HG03095 (cell line): ENCODE data around the gene FUS.
"Not testable (repeated sequence)": the region's sequence is repeated elsewhere in the genome, so short reads cannot be mapped to it uniquely, and the experiment has no call there.

Experiments used
- ATAC-seq: cut with Tn5 transposase; IDR thresholded peaks from one replicate; pipeline ENCODE4 v1.9.1; 2021; ENCODE audit warnings: moderate library complexity; ENCODE audit not compliant: unreplicated experiment

Gene FUS

DNA sequence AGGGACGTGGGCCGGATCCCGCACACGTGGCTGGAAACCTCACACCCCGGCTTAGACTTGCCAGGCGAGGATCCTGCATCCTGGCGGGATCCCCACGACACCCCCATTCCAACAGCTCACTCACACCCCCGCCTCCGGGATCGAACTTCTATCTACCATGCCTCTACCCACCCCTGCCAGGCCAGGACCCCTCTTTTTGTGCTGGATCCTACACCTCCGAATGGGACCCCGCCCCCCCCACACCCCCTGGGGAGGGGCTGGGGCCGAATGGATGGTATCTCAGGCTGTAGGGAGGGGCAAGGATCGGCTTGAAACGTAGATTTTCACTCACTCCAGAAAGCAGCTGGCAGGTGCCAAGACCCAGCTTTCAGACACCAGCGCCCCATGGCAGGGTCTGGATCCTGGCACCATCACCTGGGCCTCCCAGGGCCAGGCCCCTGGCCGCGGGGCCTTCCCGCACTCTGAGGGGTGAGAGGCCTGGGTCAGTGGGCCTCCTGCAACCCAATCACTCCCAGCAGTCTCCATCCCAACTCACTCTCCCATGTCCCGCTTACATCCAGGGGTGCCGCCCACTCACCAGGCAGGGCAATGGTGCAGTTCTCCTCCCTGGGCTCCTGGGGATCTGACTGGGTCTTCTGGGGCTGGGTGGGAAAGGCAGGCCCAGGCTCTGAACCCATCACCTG, 36.8 kb upstream of the FUS start:
- no peak for ATAC-seq

DNA sequence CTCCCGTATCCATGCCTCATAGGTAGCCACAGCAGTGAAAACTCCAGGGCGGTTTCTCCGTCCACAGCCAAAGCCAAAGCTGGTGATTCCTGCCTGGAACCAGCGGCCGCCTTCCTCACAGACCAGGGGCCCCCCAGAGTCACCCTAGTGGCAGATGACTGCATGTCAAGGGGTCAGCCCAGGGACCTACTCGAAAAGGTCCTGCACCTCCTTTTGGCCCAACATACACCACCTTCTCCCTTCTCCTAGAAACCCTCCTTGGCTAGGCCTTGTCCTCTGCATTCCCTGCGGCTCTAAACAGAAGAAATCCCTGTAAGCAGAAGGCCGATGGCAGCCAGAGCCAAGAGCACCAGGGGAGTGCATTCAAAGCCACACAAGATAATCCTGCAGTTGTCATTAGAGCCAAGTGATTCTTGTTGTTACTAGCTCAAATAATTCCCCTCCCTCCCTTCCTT, 36.2 kb upstream of the FUS start:
- no peak for ATAC-seq

DNA sequence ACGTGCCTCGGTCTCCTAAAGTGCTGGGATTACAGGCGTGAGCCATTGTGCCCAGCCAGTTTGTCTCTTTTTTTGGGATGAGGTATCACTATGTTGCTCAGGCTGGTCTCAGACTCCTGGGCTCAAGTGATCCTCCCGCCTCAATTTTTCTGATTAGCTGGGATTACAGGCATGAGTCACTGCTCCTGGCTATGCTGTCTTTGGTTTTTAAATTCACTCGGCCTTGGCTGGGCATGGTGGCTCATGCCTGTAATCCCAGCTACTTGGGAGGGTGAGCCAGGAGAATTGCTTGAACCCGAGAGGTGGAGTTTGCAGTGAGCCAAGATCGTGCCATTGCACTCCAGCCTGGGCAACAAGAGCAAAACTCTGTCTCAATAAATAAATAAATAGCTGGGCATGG, 35.5 kb upstream of the FUS start:
- ATAC-seq = not testable (repeated sequence)

DNA sequence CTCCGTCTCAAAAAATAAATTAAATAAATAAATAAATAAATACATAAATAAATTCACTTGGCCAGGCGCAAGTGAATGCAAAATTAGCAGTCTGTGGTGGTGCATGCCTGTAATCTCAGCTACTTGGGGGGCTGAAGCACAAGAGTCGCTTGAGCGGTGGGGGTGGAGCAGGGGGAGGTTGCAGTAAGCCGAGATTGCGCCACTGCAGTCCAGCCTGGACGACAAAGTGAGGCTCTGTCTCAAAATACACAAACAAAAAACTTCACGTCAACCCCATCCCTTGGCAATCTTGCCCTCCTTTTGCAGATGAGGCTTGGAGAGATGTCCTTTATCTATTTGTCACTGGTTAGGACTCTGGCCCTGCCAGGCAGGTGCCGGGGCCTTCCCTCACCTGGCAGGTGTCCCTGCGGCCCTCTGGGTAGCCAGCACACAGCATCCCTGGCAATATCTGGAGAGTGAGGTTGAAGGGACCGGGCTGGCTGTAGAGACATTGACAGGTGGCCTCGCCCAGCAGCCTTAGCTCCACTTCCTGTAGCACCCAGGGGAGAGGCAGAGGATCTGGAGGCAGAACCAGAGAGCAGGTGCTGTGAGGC, 34.4 kb upstream of the FUS start:
- ATAC-seq = no peak

DNA sequence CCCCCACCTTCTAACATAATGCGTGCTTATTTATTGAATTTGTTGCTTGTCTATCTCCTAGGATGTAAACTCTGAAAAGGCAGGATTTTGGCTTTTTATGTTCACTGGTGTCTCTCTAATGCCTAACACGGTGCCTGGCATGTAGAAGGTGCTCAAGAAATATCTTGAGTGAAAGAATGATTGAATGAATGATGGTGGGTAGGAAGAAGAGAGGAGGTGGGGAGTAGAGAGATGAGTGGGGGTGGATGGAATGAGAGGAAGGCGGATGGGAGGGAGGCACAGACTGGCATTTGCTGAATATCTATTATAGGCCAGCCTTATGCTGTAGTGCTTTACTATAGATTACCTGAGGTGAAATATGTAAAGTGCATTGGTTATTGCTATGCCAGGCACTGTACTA, 32.4 kb upstream of the FUS start:
- no peak for ATAC-seq

DNA sequence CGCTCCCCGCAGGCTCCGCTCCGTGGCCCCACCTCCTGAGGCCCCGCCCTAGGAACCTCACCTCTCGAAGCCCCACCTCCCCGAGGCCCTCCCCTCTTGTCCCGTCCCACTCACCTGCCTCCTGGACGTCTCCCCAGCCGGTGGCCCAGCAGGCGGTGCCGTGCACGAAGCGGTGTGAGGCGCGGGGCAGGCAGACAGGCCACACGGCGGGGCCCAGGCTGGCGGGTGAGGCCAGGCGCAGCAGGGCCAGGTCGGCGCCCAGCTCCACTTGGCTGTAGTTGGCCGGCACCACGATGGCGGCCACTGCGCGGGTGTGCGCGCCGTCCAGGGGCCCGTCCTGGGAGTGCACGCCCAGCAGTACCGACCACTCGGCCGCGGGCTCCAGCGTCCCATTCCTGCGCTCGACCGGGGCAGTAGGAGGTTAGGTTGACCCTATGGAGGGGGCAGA, 31.6 kb upstream of the FUS start:
- ATAC-seq = no peak

DNA sequence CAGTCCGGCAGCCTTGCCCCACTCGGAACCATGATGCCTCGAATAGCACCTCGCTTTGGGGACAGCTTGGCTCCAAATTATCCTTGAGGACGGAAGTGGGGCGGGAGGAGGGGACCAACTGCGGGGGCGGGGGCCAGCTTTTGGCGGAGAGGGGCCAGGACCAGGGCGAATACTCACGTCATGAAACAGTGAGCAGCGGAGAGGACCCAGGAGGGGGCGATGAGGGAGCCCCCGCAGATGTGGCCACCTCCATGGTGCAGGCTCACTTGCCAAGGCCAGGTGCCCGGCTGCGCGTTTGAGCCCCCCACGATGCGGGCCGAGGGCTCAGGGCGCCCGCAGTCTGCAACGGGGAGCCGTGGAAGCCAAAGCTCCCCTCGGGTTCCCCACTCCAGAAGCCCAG, 31.0 kb upstream of the FUS start:
- no peak for ATAC-seq

DNA sequence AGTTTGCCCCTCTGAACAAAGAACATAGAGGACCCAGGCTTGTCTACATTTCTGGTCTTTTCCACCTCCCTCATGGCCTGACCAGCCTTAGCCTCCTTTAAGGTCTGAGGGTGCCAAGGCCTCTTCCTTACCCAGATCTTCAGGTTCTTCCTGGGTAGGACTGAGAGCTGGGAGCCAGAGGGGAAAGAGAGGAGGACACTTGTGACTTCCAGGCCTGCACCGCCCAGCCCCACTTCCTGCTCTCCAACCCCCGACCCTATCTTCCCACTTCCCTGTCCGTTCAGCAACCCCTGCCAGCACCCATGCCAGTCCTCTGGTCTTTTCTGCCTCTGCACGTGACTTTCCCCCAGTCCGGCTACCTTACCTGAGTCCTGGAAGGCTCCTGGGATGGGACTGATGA, 30.6 kb upstream of the FUS start:
- no peak for ATAC-seq

DNA sequence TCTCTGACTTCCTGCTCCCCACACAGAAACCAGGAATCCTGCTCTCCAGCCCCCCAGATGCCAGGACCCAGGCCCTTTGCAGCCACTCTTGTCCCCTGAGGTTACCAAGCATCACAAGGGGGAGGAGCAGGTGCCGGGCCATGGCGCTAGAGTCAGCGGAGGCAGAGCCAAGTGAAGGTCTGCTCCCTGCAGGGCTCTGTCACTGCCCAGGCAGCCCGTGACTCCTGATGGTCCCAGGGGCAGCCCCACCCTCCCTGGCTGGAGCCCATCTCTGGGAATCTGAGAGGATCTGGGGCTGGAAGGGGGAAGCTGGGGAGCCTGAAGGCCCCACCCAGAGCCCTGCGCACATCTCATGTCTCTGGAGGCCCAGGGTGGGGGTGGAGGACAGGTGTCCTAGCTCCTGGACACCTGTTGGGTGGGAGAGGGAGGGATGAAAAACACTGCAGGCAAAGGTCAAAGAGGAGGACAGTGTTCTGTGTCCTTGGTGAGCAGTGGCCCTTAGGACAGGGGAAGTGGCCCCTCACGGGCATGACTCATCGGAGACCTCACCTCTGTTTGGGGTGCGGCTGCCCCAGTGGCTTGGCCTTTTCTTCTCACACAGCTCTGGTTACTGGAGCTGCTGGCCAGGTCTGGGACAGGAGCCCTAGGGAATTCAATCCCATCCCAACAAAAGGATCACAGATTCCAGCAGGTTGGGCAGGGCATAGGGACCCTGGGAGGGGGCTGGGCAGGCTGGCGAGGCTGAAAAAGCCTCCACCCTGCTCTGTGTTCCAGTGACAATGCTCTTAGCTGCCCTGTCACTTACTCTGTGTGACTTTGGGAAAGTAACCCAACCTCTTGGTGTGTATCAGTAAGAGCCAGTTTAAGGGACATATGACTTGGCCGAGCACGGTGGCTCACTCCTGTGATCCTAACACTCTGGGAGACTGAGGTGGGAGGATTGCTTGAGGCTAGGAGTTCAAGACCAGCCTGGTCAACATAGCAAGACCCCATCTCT, 29.7 kb upstream of the FUS start, which contains the start of gene PRSS36:
Gene PRSS36 (minus strand): TSS at position 173 of the 997 bp plus-strand sequence. CDS start 31 bp downstream, at position 142.
- no peak for ATAC-seq

DNA sequence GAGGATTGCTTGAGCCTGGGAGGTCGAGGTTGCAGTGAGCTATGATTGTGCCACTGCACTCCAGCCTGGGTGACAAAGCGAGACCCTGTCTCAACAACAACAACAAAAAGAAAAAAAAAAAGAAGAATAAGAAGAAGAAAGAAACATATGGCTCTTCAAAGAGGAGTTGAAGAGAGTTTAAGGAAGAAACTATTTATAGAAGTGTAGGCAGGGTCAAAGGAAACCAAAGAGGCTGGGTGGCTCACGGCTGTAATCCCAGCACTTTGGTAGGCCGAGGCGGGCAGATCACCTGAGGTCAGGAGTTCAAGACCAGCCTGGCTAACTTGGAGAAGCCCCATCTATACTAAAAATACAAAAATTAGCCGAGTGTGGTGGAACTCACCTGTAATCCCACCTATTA, 29.0 kb upstream of the FUS start:
- ATAC-seq = not testable (repeated sequence)

DNA sequence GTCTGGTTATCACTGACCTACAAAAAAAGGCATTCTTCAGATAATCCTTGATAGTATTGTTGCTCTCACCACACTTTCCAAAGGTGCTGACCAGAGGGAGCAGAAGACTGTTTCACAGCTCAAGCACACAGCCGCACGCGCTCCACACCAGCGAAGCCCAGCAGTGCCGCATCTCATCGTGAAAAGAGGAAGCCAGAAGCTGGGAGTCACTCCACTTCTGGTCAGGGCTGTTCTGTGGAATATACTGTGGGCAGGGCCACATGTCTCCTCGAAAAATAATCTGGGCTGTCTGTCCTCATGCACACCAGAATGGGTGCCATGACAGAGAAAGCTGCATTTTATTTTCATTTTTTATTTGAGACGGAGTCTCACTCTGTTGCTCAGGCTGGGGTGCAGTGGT, 22.8 kb upstream of the FUS start:
- no peak for ATAC-seq

DNA sequence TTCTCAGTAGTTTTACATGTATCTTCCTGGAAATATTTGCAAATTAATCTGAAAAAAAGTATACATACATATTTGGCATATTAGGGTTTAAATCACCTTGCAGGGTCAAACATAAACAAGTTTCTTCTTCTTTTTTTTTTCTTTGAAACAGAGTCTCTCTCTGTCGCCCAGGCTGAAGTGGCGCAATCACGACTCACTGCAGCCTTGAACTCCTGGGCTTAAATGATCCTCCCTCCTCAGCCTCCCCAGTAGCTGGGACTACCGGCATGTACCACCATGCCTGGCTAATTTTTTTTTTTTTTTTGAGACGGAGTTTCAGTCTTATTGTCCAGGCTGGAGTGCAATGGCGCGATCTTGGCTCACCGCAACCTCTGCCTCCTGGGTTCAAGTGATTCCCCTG, 12.6 kb upstream of the FUS start:
- no peak for ATAC-seq

DNA sequence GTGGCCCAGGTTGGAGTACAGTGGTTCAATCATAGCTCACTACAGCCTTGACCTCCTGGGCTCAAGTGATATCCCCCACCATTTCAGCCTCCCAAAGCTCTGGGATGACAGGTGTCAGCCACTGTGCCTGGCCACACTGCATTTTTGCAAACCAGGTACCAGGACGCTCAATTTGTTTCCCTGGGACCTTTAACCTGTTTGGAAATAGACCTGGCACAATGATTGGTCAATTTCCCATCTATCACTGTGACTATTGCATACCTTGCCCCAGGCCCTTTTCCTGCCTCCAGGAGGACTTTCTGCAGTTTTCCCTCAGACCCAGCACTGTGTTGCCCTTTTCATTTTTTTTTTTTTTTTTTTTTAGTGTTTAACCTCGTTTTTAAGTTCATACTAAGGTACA, 11.1 kb upstream of the FUS start:
- ATAC-seq = no peak

DNA sequence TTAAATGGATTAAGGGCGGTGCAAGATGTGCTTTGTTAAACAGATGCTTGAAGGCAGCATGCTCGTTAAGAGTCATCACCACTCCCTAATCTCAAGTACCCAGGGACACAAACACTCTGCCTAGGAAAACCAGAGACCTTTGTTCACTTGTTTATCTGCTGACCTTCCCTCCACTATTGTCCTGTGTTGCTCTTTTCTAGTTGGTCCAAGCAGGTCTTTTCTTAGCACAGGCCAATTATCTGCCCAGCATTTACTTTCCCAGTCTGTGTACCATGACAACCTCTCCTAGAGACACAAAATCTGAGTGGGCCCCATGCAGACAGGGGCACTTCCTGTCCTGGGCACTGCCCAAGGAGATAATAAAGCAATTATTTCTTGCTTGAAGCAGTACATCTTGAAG, 9.9 kb upstream of the FUS start:
- not testable (repeated sequence) for ATAC-seq

DNA sequence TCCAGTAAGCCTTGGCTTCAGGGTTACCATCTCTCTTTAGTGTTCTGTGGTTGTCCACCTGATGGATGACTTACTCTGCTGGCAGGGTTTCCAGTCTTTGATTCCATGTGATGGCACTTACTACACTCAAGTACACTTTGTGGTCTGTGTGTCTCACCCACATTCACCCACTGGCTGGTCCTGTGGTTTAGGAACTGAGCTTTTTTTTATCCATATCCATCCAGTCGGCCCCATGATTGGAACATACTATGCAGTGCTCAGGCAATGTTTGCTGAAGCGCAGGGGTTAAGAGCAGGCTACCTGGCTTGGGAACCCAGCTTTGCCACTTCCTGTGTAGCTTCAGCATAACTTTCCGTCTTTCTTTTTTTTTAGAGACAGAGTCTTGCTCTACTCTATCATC, 2.8 kb upstream of the FUS start:
- ATAC-seq = no peak

DNA sequence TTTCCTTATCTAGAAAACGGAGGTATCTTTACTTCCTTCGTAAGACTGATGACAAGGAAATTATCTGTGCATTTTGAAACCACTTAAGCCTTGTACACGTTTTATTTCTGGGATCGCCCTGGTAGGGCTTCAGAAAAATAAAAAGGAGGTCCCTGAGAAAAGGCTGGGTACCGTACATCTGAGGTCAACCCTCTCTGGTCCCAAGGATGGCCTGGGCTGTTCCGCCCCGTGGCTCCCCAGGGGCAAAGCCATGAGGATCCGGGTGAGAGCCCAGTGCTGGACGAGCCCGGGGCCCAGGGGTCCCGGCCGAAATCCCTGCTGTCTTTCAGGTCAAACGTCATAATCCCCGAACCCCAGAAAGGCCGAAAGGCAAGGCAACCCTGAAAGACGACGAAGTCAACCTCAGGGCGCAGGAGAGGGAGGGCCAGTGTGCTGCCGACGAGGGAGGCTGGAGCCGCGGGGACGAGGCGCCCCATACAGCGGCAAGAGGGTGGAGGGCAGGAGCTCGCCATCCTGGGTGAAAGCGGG, 656 bp upstream of the FUS start:
- no peak for ATAC-seq

DNA sequence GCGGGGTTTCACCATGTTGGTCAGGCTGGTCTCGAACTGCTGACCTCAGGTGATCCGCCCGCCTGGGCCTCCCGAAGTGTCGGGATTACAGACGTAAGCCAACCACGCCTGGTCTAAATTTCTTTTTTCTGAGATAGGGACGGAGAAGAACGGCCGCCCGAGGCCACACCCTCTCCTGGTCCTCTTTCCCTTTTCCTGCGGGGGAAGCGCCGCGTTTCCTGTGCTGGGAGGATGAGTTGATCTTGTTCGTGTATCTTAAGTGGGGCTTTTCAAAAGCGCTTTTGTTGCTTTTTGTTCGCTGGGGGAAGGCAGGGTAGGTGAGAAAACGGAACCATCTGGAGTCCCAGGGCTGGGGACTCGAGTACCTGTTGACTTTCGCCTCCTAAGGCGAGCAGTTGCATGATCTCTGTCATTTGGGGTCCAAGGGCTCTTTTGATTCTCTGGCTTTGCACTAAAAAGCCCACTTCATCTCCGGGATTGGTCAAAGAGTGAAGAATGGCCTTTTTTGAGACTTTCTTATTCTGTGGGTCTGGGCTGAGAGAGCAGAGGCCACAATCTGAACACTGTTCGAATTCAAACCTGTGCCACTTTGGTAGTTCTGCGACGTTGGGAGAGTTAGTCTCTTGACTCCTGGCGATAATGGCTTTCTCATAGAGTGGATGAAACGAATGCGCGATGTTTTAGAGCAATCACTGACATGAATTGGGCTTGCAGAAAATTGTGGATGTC, 1.3 kb downstream of the FUS start:
- no peak for ATAC-seq

DNA sequence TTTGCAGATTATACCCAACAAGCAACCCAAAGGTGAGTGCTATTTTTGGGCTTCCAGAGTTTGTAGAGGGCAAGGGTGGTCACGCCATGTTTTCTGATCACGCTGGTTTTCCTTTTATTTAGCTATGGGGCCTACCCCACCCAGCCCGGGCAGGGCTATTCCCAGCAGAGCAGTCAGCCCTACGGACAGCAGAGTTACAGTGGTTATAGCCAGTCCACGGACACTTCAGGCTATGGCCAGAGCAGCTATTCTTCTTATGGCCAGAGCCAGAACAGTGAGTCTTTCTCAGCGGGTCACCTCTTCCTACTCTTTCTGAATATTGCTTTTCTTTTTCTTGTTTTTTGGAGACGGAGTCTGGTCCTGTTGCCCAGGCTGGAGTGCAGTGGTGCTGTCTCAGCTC, 2.5 kb downstream of the FUS start:
- ATAC-seq = no peak

DNA sequence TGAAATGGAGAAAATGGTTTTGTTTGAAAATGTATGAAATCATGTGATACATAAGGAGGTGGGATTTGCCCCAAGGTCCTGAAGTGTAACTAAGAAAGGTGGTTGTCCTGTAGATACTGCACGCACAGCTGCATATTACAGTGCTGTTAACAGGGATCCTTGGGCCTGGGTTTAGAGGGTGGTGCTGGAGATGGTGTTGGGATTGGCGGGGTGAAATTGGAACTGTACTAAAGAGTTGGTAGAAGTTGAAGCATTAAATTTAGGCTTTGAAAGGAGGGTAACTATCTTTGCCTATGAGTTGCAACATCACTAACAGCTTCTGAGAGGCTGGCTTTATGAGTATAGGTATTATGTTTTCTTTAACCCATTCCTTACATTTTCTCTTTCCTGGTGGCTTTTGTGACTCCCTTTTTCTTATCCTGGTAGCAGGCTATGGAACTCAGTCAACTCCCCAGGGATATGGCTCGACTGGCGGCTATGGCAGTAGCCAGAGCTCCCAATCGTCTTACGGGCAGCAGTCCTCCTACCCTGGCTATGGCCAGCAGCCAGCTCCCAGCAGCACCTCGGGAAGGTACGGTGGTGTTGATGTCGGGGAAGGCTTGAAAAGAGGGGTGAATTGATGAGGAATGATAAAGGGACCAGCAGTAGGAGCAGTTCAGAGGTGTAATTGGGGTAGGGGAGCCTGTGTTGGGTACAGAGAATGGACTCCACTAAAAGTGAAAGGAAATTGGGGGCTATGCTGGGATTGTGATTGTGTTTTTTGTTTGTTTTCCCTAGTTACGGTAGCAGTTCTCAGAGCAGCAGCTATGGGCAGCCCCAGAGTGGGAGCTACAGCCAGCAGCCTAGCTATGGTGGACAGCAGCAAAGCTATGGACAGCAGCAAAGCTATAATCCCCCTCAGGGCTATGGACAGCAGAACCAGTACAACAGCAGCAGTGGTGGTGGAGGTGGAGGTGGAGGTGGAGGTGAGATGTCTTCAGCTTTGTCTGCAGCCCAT, 3.8 kb downstream of the FUS start:
- no peak for ATAC-seq
